ENCODE measurements around the gene GJB4.

GRCh38 chr1:34784751-34785221 lies 25.2 kb downstream of the GJB4 start:
- TF ChIP-seq TAF1 (IDR thresholded peaks at IDR 0.05; ENCODE audit: borderline replicate concordance, low read depth, low read length) (no peak), POLR2A (IDR thresholded peaks at IDR 0.05; ENCODE audit: low read depth, low read length) (no peak)

Data from GM12892 (cell line).